Keratinocyte (primary cell): ENCODE measurements around the gene RECK. TPM values are rescaled to one million over a fixed set of nuclear protein-coding genes. Genes with fewer than 3 reads are reported as not detected.

ENCODE experiments used
- DNase-seq: peaks from one replicate; pipeline ENCODE4 v3.0.0-alpha.2; 2011; ENCODE audit warnings: low read depth, missing footprints, low spot score
- FAIRE-seq: peaks from 2 replicates; lab custom pipeline; 2011; peaks lifted over from hg19 to GRCh38; lab: Jason Lieb, UNC
- H2AFZ ChIP-seq: 2 replicates; pipeline ENCODE4 v1.6.0; 2012; ENCODE audit warnings: low read length, control low read depth, inconsistent platforms; ENCODE audit not compliant: control insufficient read depth
- H3K27ac ChIP-seq: 2 replicates; pipeline ENCODE4 v1.5.1; 2011; ENCODE audit warnings: low read length; ENCODE audit not compliant: control insufficient read depth, insufficient read depth
- H3K27me3 ChIP-seq: 3 replicates; pipeline ENCODE4 v1.6.0; 2011; ENCODE audit warnings: low read length; ENCODE audit not compliant: control insufficient read depth, insufficient read depth; ENCODE audit errors: extremely low read depth
- H3K36me3 ChIP-seq, 2 experiments: 2 replicates in 1 of 2; 3 replicates in 1 of 2; pipeline ENCODE4 v1.5.1; 2011; ENCODE audit warnings: low read length in 2 of 2, mild to moderate bottlenecking in 1 of 2; ENCODE audit not compliant: control insufficient read depth in 2 of 2, insufficient read depth in 2 of 2; ENCODE audit errors: extremely low read depth in 1 of 2
- H3K4me1 ChIP-seq: 3 replicates; pipeline ENCODE4 v1.5.1; 2011; ENCODE audit warnings: low read length; ENCODE audit not compliant: control insufficient read depth, insufficient read depth; ENCODE audit errors: extremely low read depth
- H3K4me2 ChIP-seq: 3 replicates; pipeline ENCODE4 v1.6.0; 2011; ENCODE audit warnings: low read depth, low read length; ENCODE audit not compliant: control insufficient read depth, insufficient read depth; ENCODE audit errors: extremely low read depth
- H3K4me3 ChIP-seq, 3 experiments: fragments of 200-600 bp in 1 of 3; sonication (generic) in 1 of 3; 2 replicates in 2 of 3; 3 replicates in 1 of 3; pipeline ENCODE4 v1.5.1; 2011 to 2016; ENCODE audit warnings: low read length in 3 of 3, mild to moderate bottlenecking in 3 of 3, control low read depth in 2 of 3, inconsistent platforms in 1 of 3, low read depth in 1 of 3, mixed read lengths in 1 of 3, mixed run types in 1 of 3, moderate library complexity in 1 of 3; ENCODE audit not compliant: control insufficient read depth in 2 of 3, insufficient read depth in 2 of 3; ENCODE audit errors: extremely low read depth in 1 of 3
- H3K79me2 ChIP-seq: 2 replicates; pipeline ENCODE4 v1.6.0; 2012; ENCODE audit warnings: low read length; ENCODE audit not compliant: control insufficient read depth, insufficient read depth
- H3K9ac ChIP-seq: 3 replicates; pipeline ENCODE4 v1.6.0; 2011; ENCODE audit warnings: low read length; ENCODE audit not compliant: control insufficient read depth, insufficient read depth; ENCODE audit errors: extremely low read depth
- H3K9me1 ChIP-seq: 3 replicates; pipeline ENCODE4 v1.6.0; 2011; ENCODE audit warnings: low read length; ENCODE audit not compliant: control insufficient read depth, insufficient read depth; ENCODE audit errors: extremely low read depth
- H3K9me3 ChIP-seq: 2 replicates; pipeline ENCODE4 v1.5.1; 2012; ENCODE audit warnings: low read depth, low read length; ENCODE audit not compliant: control insufficient read depth
- H4K20me1 ChIP-seq: 3 replicates; pipeline ENCODE4 v1.6.0; 2011; ENCODE audit warnings: low read length; ENCODE audit not compliant: control insufficient read depth, insufficient read depth; ENCODE audit errors: extremely low read depth
- CTCF ChIP-seq, 3 experiments: IDR thresholded peaks in 1 of 3; conservative IDR thresholded peaks in 1 of 3; optimal IDR thresholded peaks in 1 of 3; 2 replicates in 2 of 3; 3 replicates in 1 of 3; pipeline versions ENCODE3 to v1.5.1; 2011; ENCODE audit warnings: low read length in 3 of 3, mild to moderate bottlenecking in 3 of 3, moderate library complexity in 2 of 3, control low read depth in 1 of 3, inconsistent platforms in 1 of 3; ENCODE audit not compliant: insufficient read depth in 2 of 3; ENCODE audit errors: extremely low read depth in 1 of 3
- EZH2 ChIP-seq: IDR thresholded peaks from one replicate; pipeline ENCODE4 v1.6.1; 2012; ENCODE audit warnings: inconsistent platforms, mild to moderate bottlenecking, low read length, moderate library complexity
- dilution Hi-C: fragments of 300-500 bp; cut with MboI; formaldehyde crosslinking; loops from one replicate; pipeline ENCODE4 v1.7.0; 2020; ENCODE audit warnings: low sequenced_read_pairs; ENCODE audit not compliant: extremely low pct_ligation_motif_present
- polyA plus RNA-seq, 5 experiments: library from polyadenylated mRNA; depleted of rRNA in 3 of 5; stranded (reverse) in 3 of 5; stranded (forward) in 1 of 5; unstranded in 1 of 5; fragments of >200 nt; gene quantifications; 1 replicate in 1 of 5; 2 replicates in 3 of 5; 3 replicates in 1 of 5; pipeline versions ENCODE4 v1.2.1 to v1.2.3, GENCODE V29; 2011 to 2012; ENCODE audit warnings: missing spikeins in 2 of 5, low read depth in 1 of 5, low replicate concordance in 1 of 5

The RECK gene
- polyA plus RNA-seq, 1 donor (not counting 4 experiments of a cell fraction or from before 2014, with no cell fraction given), result 4.6 TPM

GRCh38 chr9:36121971-36122370, 85.3 kb downstream of the RECK start:
- dilution Hi-C loops, result no loop called here
- H3K9me3 ChIP-seq, result no peaks in the 10 kb centered on the region

DNA sequence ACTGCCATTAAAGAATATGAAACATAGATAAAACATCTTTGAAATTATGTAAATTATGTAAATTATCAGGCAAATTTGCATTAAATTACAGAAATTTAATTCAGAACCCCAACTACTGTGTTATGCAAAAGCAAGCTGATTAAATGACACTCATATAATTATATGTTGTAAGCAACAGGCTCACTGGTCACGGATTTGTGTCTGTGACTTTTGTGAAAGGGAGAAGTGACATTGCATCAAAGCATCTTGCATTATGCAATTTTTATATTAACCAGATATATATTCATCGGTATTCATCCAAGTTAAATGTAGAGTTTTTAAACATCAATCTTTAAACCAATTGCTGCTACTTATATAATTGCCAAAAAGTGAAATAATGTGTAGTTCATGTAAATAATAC, 86.8 kb downstream of the RECK start:
- Histone ChIP-seq H3K4me1 (no peaks in the 10 kb centered on the region), H3K9ac (no peak overlapping the region), H2AFZ (no peak overlapping the region), H3K27me3 (no peaks in the 10 kb centered on the region), H3K27ac (no peak overlapping the region), H3K36me3 (peaks cover 0 to 4% of the 10 kb centered on the region in 2 experiments), H3K4me3 (no peak overlapping the region), H3K4me2 (no peak overlapping the region), H3K9me3 (no peaks in the 10 kb centered on the region), H4K20me1 (no peaks in the 10 kb centered on the region), H3K79me2 (no peaks in the 10 kb centered on the region), H3K9me1 (no peaks in the 10 kb centered on the region)
- FAIRE-seq (no peak), DNase-seq (no peak)
- TF ChIP-seq CTCF (optimal IDR thresholded peaks at IDR 0.05 in 1 of 3, IDR thresholded peaks at IDR 0.05 in 1 of 3, conservative IDR thresholded peaks at IDR 0.05 in 1 of 3; ENCODE audit: extremely low read depth in 1 of 3, insufficient read depth in 2 of 3, low read length in 3 of 3) (no peak), EZH2 (no peak)
- dilution Hi-C loops, result no loop called here

More at GRCh38 chr9:36121971-36122370, 85.3 kb downstream of the RECK start:
- no peaks in the 10 kb centered on the region for H3K4me1 ChIP-seq
- H3K9ac ChIP-seq, result no peak overlapping the region
- no peak overlapping the region for H3K27ac ChIP-seq
- no peaks in the 10 kb centered on the region for H4K20me1 ChIP-seq
- H3K36me3 ChIP-seq, result peaks cover 0 to 4% of the 10 kb centered on the region in 2 experiments
- H2AFZ ChIP-seq, result no peak overlapping the region
- no peak for TF ChIP-seq CTCF (optimal IDR thresholded peaks at IDR 0.05 in 1 of 3, IDR thresholded peaks at IDR 0.05 in 1 of 3, conservative IDR thresholded peaks at IDR 0.05 in 1 of 3; ENCODE audit: extremely low read depth in 1 of 3, insufficient read depth in 2 of 3, low read length in 3 of 3)
- TF ChIP-seq EZH2, result no peak
- no peak overlapping the region for H3K4me2 ChIP-seq
- no peak for DNase-seq
- no peaks in the 10 kb centered on the region for H3K9me1 ChIP-seq
- FAIRE-seq, result no peak
- H3K79me2 ChIP-seq, result no peaks in the 10 kb centered on the region
- no peaks in the 10 kb centered on the region for H3K27me3 ChIP-seq
- H3K4me3 ChIP-seq, result no peak overlapping the region
